Stomach (tissue), 9 donors: ENCODE measurements around the gene DBNDD1. TPM values are rescaled to one million over a fixed set of nuclear protein-coding genes. Genes with fewer than 3 reads are reported as not detected.
A peak's percentile ranks its signal among the peaks of the same experiment; 100 is the strongest.

ENCODE experiments used
- DNase-seq, 2 donors: peaks; one replicate each; pipeline versions ENCODE4 v3.0.0 to v3.0.0-alpha.2; 2013 to 2019
- H3K27ac ChIP-seq, 5 donors: fragments of 200-600 bp in 4 of 5; sonication (generic) in 4 of 5; one replicate each; pipeline ENCODE4 v1.5.1; 2013 to 2019; ENCODE audit warnings: mild to moderate bottlenecking in 1 of 5, moderate library complexity in 1 of 5
- H3K27me3 ChIP-seq, 3 donors: fragments of 200-600 bp; sonication (generic); one replicate each; pipeline ENCODE4 v1.5.1; 2017 to 2019; ENCODE audit warnings: mixed run types in 1 of 3
- H3K36me3 ChIP-seq, 4 donors: fragments of 200-600 bp; sonication (generic); 1 replicate in 3 of 4; 2 replicates in 1 of 4; pipeline ENCODE4 v1.5.1; 2016 to 2019
- H3K4me1 ChIP-seq, 4 donors: fragments of 200-600 bp; sonication (generic); one replicate each; pipeline ENCODE4 v1.5.1; 2016 to 2019
- H3K4me3 ChIP-seq, 4 donors: fragments of 200-600 bp; sonication (generic) in 3 of 4; one replicate each; pipeline ENCODE4 v1.5.1; 2016 to 2019; ENCODE audit warnings: mild to moderate bottlenecking in 1 of 4
- H3K9me3 ChIP-seq, 4 donors: fragments of 200-600 bp; sonication (generic); one replicate each; pipeline ENCODE4 v1.5.1; 2016 to 2019
- EP300 ChIP-seq: sonication (generic); formaldehyde crosslinking; IDR thresholded peaks from one replicate; pipeline ENCODE4 v1.6.1; 2017; ENCODE audit warnings: antibody characterized with exemption
- POLR2A ChIP-seq, 4 donors: fragments of 450-650 bp; IDR thresholded peaks; one replicate each; pipeline ENCODE4 v1.6.1; 2016; ENCODE audit warnings: antibody characterized with exemption in 4 of 4, control low read depth in 2 of 4, mild to moderate bottlenecking in 1 of 4, moderate library complexity in 1 of 4
- POLR2AphosphoS5 ChIP-seq, 3 donors: sonication (generic); formaldehyde crosslinking; IDR thresholded peaks; one replicate each; pipeline ENCODE4 v1.6.1; 2016; ENCODE audit warnings: antibody characterized with exemption in 3 of 3
- WGBS, 5 donors: extraction: QIAGEN DNeasy Blood & Tissue Kit in 3 of 5; methylation state at CpG; one replicate each; pipeline versions ENCODE4 v1.1.5 to v1.1.7; 2013 to 2018; 5-methylcytosine and 5-hydroxymethylcytosine counted together
- intact Hi-C: fragments of 100-400 bp; cut with DNase I; formaldehyde crosslinking; loops from one replicate; pipeline ENCODE4 v1.15.1; 2023; ENCODE audit warnings: low total_unique reads
- polyA plus RNA-seq, 3 donors: library from polyadenylated mRNA; stranded (reverse); fragments of 200-250 nt; gene quantifications; one replicate each; pipeline ENCODE4 v1.2.3, GENCODE V29; 2013
- total RNA-seq, 5 donors: library from RNA; depleted of rRNA; stranded (reverse); fragments of >200 nt; gene quantifications; one replicate each; pipeline versions ENCODE4 v1.1.0 to v1.2.3, GENCODE V29; 2014 to 2016
- TF ChIP-seq, protein P1 (sequence below), 7 experiments: fragments of 450-650 bp in 4 of 7; fragments of 200-600 bp in 3 of 7; sonication (generic) in 3 of 7; IDR thresholded peaks; one replicate each; pipeline ENCODE4 v1.5.1; 2016 to 2019; ENCODE audit warnings: antibody characterized with exemption in 7 of 7, control low read depth in 2 of 7, mild to moderate bottlenecking in 1 of 7
- donor health status: healthy with polysubstance abuse.
- donor health status: Bipolar disorder and iron deficiency.
- donor health status: healthy.

Gene DBNDD1
- total and polyA plus RNA-seq, 8 donors: 0.73 to 37.1 (median 7.3) TPM; not detected in 1

DNA sequence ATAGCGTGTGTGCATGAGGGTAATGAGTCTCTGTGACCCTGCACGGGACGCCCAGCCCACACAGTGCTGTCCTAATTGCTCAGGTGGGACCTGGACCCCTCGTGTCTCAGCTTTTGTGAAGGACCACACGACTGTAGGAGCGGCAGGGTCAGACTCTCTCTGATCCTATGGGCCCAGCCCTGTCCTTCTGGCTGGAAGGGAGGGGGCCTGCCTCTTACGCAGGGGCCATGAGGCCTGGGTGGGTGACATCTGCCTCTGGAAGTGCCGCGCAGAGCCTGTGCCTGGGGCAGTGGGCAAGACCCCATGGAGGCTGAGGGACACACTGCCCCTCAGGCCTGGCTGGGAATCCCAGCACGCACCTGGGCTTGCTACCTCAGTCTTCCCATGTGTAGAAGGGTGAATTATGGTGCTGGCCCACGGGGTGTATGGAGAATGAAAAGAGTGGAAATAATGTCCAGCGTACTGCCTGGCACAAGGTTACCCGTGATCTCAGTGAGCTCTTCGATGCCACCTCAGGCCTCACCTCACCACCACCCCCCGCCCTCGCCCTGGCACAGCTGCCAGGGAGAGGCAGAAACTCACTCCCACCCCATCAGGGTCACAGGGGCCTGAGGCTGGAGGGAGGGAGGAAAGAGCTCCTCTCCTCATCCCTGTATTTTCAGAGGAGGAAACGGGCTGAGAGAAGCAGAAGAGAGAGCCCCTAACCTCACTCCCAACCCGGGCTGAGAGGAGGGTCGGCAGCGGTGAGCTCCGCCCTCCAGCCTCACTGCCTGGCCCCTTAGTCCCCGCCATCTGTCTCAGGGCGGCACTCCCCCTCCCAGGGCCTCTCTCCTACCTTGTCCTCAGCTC is 27.1 kb upstream of the DBNDD1 start:
- intact Hi-C loops: no loop called here
- H3K27me3 ChIP-seq: peaks cover 0 to 21% (median 13%) of the 10 kb centered on the region in 3 donors
- H3K27ac ChIP-seq: peak overlapping the region in 3 of 5 donors; percentile 18 to 62 (median 29)
- no peaks in the 10 kb centered on the region for H3K9me3 ChIP-seq
- H3K4me3 ChIP-seq: peak overlapping the region; percentile 44 to 56 (median 48)
- 35 to 51% (median 42%) methylated on average over 19 to 23 of the region's 23 CpGs for WGBS, 5 donors
- no peak for DNase-seq
- H3K4me1 ChIP-seq: peaks cover 12 to 34% (median 18%) of the 10 kb centered on the region in 4 donors
- peaks cover 0 to 27% (median 19%) of the 10 kb centered on the region in 4 donors for H3K36me3 ChIP-seq
- TF ChIP-seq, protein P1, sequence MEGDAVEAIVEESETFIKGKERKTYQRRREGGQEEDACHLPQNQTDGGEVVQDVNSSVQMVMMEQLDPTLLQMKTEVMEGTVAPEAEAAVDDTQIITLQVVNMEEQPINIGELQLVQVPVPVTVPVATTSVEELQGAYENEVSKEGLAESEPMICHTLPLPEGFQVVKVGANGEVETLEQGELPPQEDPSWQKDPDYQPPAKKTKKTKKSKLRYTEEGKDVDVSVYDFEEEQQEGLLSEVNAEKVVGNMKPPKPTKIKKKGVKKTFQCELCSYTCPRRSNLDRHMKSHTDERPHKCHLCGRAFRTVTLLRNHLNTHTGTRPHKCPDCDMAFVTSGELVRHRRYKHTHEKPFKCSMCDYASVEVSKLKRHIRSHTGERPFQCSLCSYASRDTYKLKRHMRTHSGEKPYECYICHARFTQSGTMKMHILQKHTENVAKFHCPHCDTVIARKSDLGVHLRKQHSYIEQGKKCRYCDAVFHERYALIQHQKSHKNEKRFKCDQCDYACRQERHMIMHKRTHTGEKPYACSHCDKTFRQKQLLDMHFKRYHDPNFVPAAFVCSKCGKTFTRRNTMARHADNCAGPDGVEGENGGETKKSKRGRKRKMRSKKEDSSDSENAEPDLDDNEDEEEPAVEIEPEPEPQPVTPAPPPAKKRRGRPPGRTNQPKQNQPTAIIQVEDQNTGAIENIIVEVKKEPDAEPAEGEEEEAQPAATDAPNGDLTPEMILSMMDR (IDR thresholded peaks at IDR 0.05): no peak
- TF ChIP-seq POLR2AphosphoS5 (IDR thresholded peaks at IDR 0.05) (no peak), POLR2A (IDR thresholded peaks at IDR 0.05) (no peak), EP300 (no peak)

DNA sequence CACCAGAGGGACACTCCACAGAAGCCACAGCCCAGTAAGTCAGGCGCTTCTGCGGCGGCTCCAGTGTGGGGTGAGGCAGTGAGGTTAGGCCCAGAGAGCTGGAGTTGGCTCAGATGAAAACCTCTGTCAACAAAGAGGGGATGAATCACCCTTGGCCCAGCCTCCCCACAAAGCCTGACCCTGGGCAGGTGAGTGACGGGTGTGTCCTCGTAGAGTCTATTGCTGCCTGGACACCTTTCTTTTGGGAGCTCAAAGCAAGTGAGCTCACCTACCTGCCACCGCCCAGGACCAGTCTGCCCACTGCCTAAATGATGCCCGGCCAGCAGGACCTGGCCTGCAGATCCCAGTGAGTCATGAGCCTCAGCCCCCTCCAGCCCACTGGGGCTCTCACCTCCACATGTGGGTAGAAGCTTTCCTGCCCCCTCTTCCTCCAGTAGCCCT is 24.9 kb upstream of the DBNDD1 start:
- peaks cover 0 to 21% (median 13%) of the 10 kb centered on the region in 3 donors for H3K27me3 ChIP-seq
- 43 to 76% (median 55%) methylated on average over 6 to 7 of the region's 7 CpGs for WGBS, 5 donors
- DNase-seq: peak; percentile 59 to 71
- intact Hi-C loops: no loop called here
- TF ChIP-seq, protein P1 (IDR thresholded peaks at IDR 0.05): no peak
- peak in 1 of 3 donors; percentile 15 for TF ChIP-seq POLR2AphosphoS5 (IDR thresholded peaks at IDR 0.05)
- no peaks in the 10 kb centered on the region for H3K9me3 ChIP-seq
- H3K36me3 ChIP-seq: peaks cover 10 to 49% (median 39%) of the 10 kb centered on the region in 4 donors
- no peak overlapping the region for H3K4me3 ChIP-seq
- peaks cover 12 to 34% (median 18%) of the 10 kb centered on the region in 4 donors for H3K4me1 ChIP-seq
- H3K27ac ChIP-seq: no peak overlapping the region

DNA sequence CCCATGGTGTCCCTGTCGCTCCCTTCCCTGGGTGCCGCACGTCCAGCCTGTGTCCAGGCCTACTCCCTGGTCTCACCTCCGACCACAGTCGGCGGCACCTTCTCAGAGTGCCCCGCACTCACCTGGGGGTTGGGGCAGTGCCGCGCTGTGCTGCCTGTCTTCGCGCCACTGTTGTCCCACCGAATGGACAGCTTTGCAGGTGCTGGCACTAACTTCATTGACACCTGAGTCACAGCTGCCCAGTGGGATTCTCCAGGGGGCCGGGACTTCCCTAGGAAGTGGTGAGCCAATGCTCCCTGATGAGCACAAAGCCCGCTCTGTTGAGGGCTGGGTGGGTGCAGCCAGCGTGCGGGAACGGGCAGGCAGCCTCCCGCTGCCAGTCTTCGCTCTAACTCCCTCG is 24.3 kb upstream of the DBNDD1 start:
- TF ChIP-seq, protein P1 (IDR thresholded peaks at IDR 0.05): no peak
- TF ChIP-seq EP300: no peak
- no peak for TF ChIP-seq POLR2A (IDR thresholded peaks at IDR 0.05)
- TF ChIP-seq POLR2AphosphoS5 (IDR thresholded peaks at IDR 0.05): no peak
- intact Hi-C loops: no loop called here
- Histone ChIP-seq H3K9me3 (no peaks in the 10 kb centered on the region), H3K27me3 (peaks cover 0 to 21% (median 13%) of the 10 kb centered on the region in 3 donors), H3K4me3 (no peak overlapping the region), H3K4me1 (peaks cover 12 to 34% (median 18%) of the 10 kb centered on the region in 4 donors), H3K27ac (no peak overlapping the region), H3K36me3 (peaks cover 13 to 55% (median 45%) of the 10 kb centered on the region in 4 donors)
- DNase-seq: no peak
- WGBS, 5 donors: 83 to 92% (median 87%) methylated on average over 20 of the region's 20 CpGs

DNA sequence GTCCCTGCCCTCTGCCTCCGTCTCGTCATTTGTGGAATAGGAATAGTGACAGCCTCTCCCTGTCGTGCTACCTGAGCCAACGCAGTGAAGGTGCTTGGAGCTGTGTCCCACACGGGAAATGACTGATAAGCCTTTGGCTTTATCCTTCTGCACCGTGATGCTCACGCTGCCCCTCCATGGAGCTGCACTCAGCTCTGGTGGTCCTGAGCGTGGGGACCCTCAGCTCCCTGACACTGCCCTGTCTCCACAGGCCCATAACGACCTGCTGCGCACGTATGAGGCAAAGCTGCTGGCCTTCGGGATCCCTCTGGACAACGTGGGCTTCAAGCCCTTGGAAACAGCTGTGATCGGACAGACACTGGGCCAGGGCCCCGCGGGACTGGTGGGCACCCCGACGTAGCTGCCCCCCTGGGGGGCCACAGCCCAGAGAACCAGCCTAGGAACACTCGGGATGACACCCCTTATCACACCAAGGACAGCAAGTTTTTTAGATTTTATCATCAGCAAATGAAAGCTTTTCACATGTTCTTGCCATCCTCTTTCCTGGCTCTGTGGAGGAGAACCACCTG is 23.8 kb upstream of the DBNDD1 start:
- TF ChIP-seq EP300: no peak
- no peak for TF ChIP-seq POLR2AphosphoS5 (IDR thresholded peaks at IDR 0.05)
- TF ChIP-seq, protein P1 (IDR thresholded peaks at IDR 0.05): no peak
- TF ChIP-seq POLR2A (IDR thresholded peaks at IDR 0.05): no peak
- intact Hi-C loops: no loop called here

More for the DNA sequence above, 23.8 kb upstream of the DBNDD1 start:
- no peak overlapping the region for H3K27ac ChIP-seq
- H3K4me1 ChIP-seq: peaks cover 12 to 31% (median 16%) of the 10 kb centered on the region in 4 donors
- no peak for DNase-seq
- no peaks in the 10 kb centered on the region for H3K9me3 ChIP-seq
- WGBS, 5 donors: 75 to 89% (median 86%) methylated on average over 12 to 19 of the region's 19 CpGs
- H3K4me3 ChIP-seq: no peak overlapping the region
- H3K27me3 ChIP-seq: peaks cover 0 to 19% (median 13%) of the 10 kb centered on the region in 3 donors
- peaks cover 18 to 60% (median 50%) of the 10 kb centered on the region in 4 donors for H3K36me3 ChIP-seq
